Panc1 (cell line): ENCODE data around the gene ZNF195.
"Not testable (repeated sequence)": the region's sequence is repeated elsewhere in the genome, so short reads cannot be mapped to it uniquely, and the experiment has no call there.

ENCODE experiments used
- CTCF ChIP-seq: fragments of 450-650 bp; IDR thresholded peaks from 2 replicates; pipeline ENCODE4 v1.5.1; 2017; ENCODE audit warnings: mild to moderate bottlenecking
- SIN3A ChIP-seq: IDR thresholded peaks from 2 replicates; pipeline ENCODE4 v1.6.1; 2012; ENCODE audit warnings: low read depth, mild to moderate bottlenecking, low read length, moderate library complexity, borderline replicate concordance; ENCODE audit not compliant: insufficient read depth

- TF ChIP-seq CTCF, SIN3A: not testable (repeated sequence)
Measured at GRCh38 chr11:3402861-3403250, 23.9 kb upstream of the ZNF195 start.
